ENCODE data around the gene GARIN5B. TPM values are rescaled to one million over a fixed set of nuclear protein-coding genes. Genes with fewer than 3 reads are reported as not detected.
A peak's percentile ranks its signal among the peaks of the same experiment; 100 is the strongest.

Gene GARIN5B
- total and polyA plus RNA-seq, 2 of the 13 experiments (the other 11 are each of a cell fraction or from before 2014, with no cell fraction given), result not detected

- TF ChIP-seq ZNF691 (CRISPR knock-in tag; IDR thresholded peaks at IDR 0.05; ENCODE audit: borderline replicate concordance, low read depth) (peak; percentile 80), ZNF260 (CRISPR knock-in tag; IDR thresholded peaks at IDR 0.05; ENCODE audit: borderline replicate concordance, low read depth) (no peak), FOSL1 (CRISPR knock-in tag; IDR thresholded peaks at IDR 0.05; ENCODE audit: borderline replicate concordance) (no peak), AGO2 (optimal IDR thresholded peaks at IDR 0.05; ENCODE audit: low read depth, low read length) (peak; percentile 85), PHF20 (CRISPR knock-in tag; IDR thresholded peaks at IDR 0.05) (peak; percentile 74), ZNF558 (CRISPR knock-in tag; IDR thresholded peaks at IDR 0.05; ENCODE audit: borderline replicate concordance) (peak; percentile 18; the same call in 1 of the 2 replicates), PREB (CRISPR knock-in tag; IDR thresholded peaks at IDR 0.05) (no peak), TSC22D2 (CRISPR knock-in tag; IDR thresholded peaks at IDR 0.05; ENCODE audit: borderline replicate concordance) (peak; percentile 84), ZBTB34 (CRISPR knock-in tag; IDR thresholded peaks at IDR 0.05) (peak; percentile 37; the same call in 1 of the 2 replicates), ZNF414 (CRISPR knock-in tag; IDR thresholded peaks at IDR 0.05) (no peak), ZNF878 (CRISPR knock-in tag; IDR thresholded peaks at IDR 0.05) (no peak), TAF1 (CRISPR knock-in tag; IDR thresholded peaks at IDR 0.05) (peak; percentile 100), ATRX (CRISPR knock-in tag; IDR thresholded peaks at IDR 0.05; ENCODE audit: borderline replicate concordance) (no peak), IRX3 (CRISPR knock-in tag; IDR thresholded peaks at IDR 0.05; ENCODE audit: borderline replicate concordance, low read depth) (no peak), MAZ (IDR thresholded peaks at IDR 0.05; ENCODE audit: borderline replicate concordance, low read depth, low read length) (no peak), MAZ (CRISPR knock-in tag; IDR thresholded peaks at IDR 0.05; ENCODE audit: low read depth) (peak; percentile 88), ZNF644 (CRISPR knock-in tag; IDR thresholded peaks at IDR 0.05; ENCODE audit: low read depth) (no peak), HDAC1 (CRISPR knock-in tag; IDR thresholded peaks at IDR 0.05) (peak; percentile 85), GMEB1 (CRISPR knock-in tag; IDR thresholded peaks at IDR 0.05; ENCODE audit: borderline replicate concordance) (peak; percentile 50; the same call in 1 of the 2 replicates), ZNF24 (IDR thresholded peaks at IDR 0.05) (no peak), HMGXB4 (CRISPR knock-in tag; IDR thresholded peaks at IDR 0.05; ENCODE audit: borderline replicate concordance in 1 of 2, low read depth in 1 of 2) (peak in 1 of 2 experiments; percentile 71; a peak in 2 of 4 replicates)
These were observed 22.8 kb upstream of the GARIN5B start, which contains the start of gene RPL28 (continued) for GRCh38 chr19:55385724-55386492.
